B cell (primary cell): ENCODE measurements around the gene NGEF. TPM values are rescaled to one million over a fixed set of nuclear protein-coding genes. Genes with fewer than 3 reads are reported as not detected.

Source experiments
- ATAC-seq: fragments of 200-7000 bp; cut with Tn5 transposase; one replicate; pipeline ENCODE4 v1.10.0; 2021; ENCODE audit warnings: low read depth, mild to moderate bottlenecking, moderate number of reproducible peaks, moderate library complexity
- CTCF ChIA-PET: fragments of 350-600 bp; sonication (Branson Sonifier 250); formaldehyde crosslinking; loops from one replicate; lab custom pipeline; 2021; ENCODE audit warnings: antibody characterized with exemption, inconsistent platforms; lab: Charles Lee
- POLR2A ChIA-PET: fragments of 350-600 bp; sonication (Branson Sonifier 250); formaldehyde crosslinking; loops from one replicate; lab custom pipeline; 2021; ENCODE audit warnings: antibody characterized with exemption; lab: Charles Lee
- DNase-seq: peaks from one replicate; pipeline ENCODE4 v3.0.0; 2013
- H2AFZ ChIP-seq: 2 replicates; pipeline ENCODE4 v1.6.1; 2012; ENCODE audit warnings: mild to moderate bottlenecking, low read depth, low read length; ENCODE audit not compliant: insufficient read depth, poor library complexity, severe bottlenecking
- H3K27ac ChIP-seq, 2 donors: 1 replicate in 1 of 2; 2 replicates in 1 of 2; pipeline ENCODE4 v1.5.1; 2012 to 2013; ENCODE audit warnings: low read length in 2 of 2, mild to moderate bottlenecking in 2 of 2, moderate library complexity in 1 of 2
- H3K27me3 ChIP-seq, 4 experiments: fragments of 200-600 bp in 1 of 4; sonication (generic) in 1 of 4; replicated peaks in 1 of 4; 1 replicate in 2 of 4; 2 replicates in 2 of 4; pipeline versions ENCODE4 v1.6.1 to v1.7.0; 2013 to 2016; ENCODE audit warnings: low read length in 3 of 4, mild to moderate bottlenecking in 2 of 4, mixed read lengths in 1 of 4, moderate library complexity in 1 of 4; ENCODE audit not compliant: insufficient read depth in 4 of 4, control insufficient read depth in 3 of 4; ENCODE audit errors: control extremely low read depth in 1 of 4
- H3K36me3 ChIP-seq, 2 experiments: replicated peaks in 1 of 2; 1 replicate in 1 of 2; 2 replicates in 1 of 2; pipeline versions ENCODE4 v1.6.1 to v1.7.1; 2013; ENCODE audit warnings: low read length in 1 of 2; ENCODE audit not compliant: insufficient read depth in 2 of 2, control insufficient read depth in 1 of 2; ENCODE audit errors: control extremely low read depth in 1 of 2, extremely low read depth in 1 of 2
- H3K4me1 ChIP-seq, 2 donors: fragments of 200-600 bp in 1 of 2; sonication (generic) in 1 of 2; 1 replicate in 1 of 2; 2 replicates in 1 of 2; pipeline versions ENCODE4 v1.5.1 to v1.6.1; 2013 to 2017; ENCODE audit warnings: low read length in 2 of 2; ENCODE audit not compliant: control insufficient read depth in 2 of 2, insufficient read depth in 2 of 2
- H3K4me2 ChIP-seq: replicated peaks from 2 replicates; pipeline ENCODE3; 2012; ENCODE audit warnings: mild to moderate bottlenecking, low read depth, low read length; ENCODE audit not compliant: poor library complexity, severe bottlenecking
- H3K4me3 ChIP-seq, 5 experiments: fragments of 200-600 bp in 1 of 5; sonication (generic) in 1 of 5; 1 replicate in 3 of 5; 2 replicates in 2 of 5; pipeline versions ENCODE4 v1.5.1 to v1.7.0; 2011 to 2016; ENCODE audit warnings: low read length in 4 of 5, mild to moderate bottlenecking in 4 of 5, low read depth in 2 of 5, control low read depth in 1 of 5, moderate library complexity in 1 of 5; ENCODE audit not compliant: insufficient read depth in 1 of 5; ENCODE audit errors: control extremely low read depth in 1 of 5, extremely low read depth in 1 of 5
- H3K79me2 ChIP-seq: fragments of 200-600 bp; sonication (generic); one replicate; pipeline ENCODE4 v1.6.0; 2016; ENCODE audit warnings: low read length; ENCODE audit not compliant: control insufficient read depth, insufficient read depth
- H3K9ac ChIP-seq: fragments of 200-600 bp; sonication (generic); 2 replicates; pipeline ENCODE4 v1.6.1; 2017; ENCODE audit warnings: mild to moderate bottlenecking, low read length, moderate library complexity
- H3K9me3 ChIP-seq, 3 donors: one replicate each; pipeline versions ENCODE4 v1.6.1 to v1.7.1; 2013; ENCODE audit warnings: low read length in 2 of 3; ENCODE audit not compliant: control insufficient read depth in 2 of 3, insufficient read depth in 1 of 3; ENCODE audit errors: control extremely low read depth in 1 of 3
- H4K20me1 ChIP-seq: 2 replicates; pipeline ENCODE4 v1.6.0; 2012; ENCODE audit warnings: mild to moderate bottlenecking, low read length; ENCODE audit not compliant: insufficient read depth, control insufficient read depth, poor library complexity, severe bottlenecking
- H3K27ac Mint-ChIP-seq: one replicate; pipeline ENCODE4 v1.8.0; 2021; ENCODE audit warnings: mixed read lengths
- H3K27me3 Mint-ChIP-seq: one replicate; pipeline ENCODE4 v1.8.0; 2021; ENCODE audit warnings: mixed read lengths
- H3K4me1 Mint-ChIP-seq: one replicate; pipeline ENCODE4 v1.8.0; 2021; ENCODE audit warnings: mixed read lengths
- H3K4me3 Mint-ChIP-seq: one replicate; pipeline ENCODE4 v1.8.0; 2021; ENCODE audit warnings: mixed read lengths
- H3K9me3 Mint-ChIP-seq: one replicate; pipeline ENCODE4 v1.8.0; 2022; ENCODE audit warnings: mixed read lengths; ENCODE audit not compliant: insufficient read depth
- EZH2 ChIP-seq: IDR thresholded peaks from 2 replicates; pipeline ENCODE4 v1.6.1; 2012; ENCODE audit warnings: borderline replicate concordance, low read depth, mild to moderate bottlenecking, moderate library complexity, low read length; ENCODE audit not compliant: insufficient read depth, poor library complexity, severe bottlenecking
- whole genome bisulfite sequencing: methylation state at CpG from one replicate; pipeline ENCODE4 v1.1.5; 2013; ENCODE audit warnings: missing lambda C conversion rate; ENCODE audit not compliant: insufficient coverage; 5-methylcytosine and 5-hydroxymethylcytosine counted together
- intact Hi-C: fragments of 100-400 bp; cut with micrococcal nuclease; formaldehyde crosslinking; loops from one replicate; pipeline ENCODE4 v1.10.0; 2022
- polyA plus RNA-seq: library from polyadenylated mRNA; depleted of rRNA; stranded (reverse); fragments of >200 nt; gene quantifications from 2 replicates; pipeline ENCODE4 v1.2.3, GENCODE V29; 2012
- total RNA-seq, 2 donors: library from RNA; stranded (reverse); fragments of 120-200 nt in 1 of 2; gene quantifications; 1 replicate in 1 of 2; 2 replicates in 1 of 2; pipeline versions ENCODE4 v1.2.3 to v1.2.4, GENCODE V29; 2013 to 2022
- TF ChIP-seq, protein P1 (sequence below): fragments of 200-600 bp; IDR thresholded peaks from one replicate; pipeline ENCODE4 v1.8.0; 2022; ENCODE audit warnings: antibody characterized with exemption, mild to moderate bottlenecking

The NGEF gene
- total and polyA plus RNA-seq, 2 donors (not counting 1 experiment from before 2014, with no cell fraction given) = not detected

DNA sequence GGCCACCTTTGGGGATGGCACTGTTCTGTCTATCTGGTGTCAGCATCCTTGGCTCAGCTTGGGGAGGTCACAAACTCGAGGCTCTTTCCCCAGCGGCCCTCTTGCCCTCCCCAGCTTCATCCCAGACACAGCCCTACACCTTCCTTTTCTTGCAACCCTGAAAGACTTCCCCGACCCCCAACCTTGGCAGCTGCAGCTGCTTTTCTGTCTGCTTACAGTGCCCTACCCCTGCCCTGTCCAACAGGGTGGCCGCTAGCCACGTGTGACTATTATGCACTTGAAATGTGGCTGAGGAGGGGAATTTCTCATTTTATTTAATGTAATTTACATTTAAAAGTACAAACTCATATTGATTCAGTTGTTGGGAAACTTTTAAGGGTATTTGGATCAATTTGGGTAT lies 41.3 kb downstream of the NGEF start:
- Mint-ChIP-seq H3K27ac (no peak overlapping the region), H3K4me1 (no peaks in the 10 kb centered on the region), H3K27me3 (peaks cover 4% of the 10 kb centered on the region), H3K9me3 (peaks cover 2% of the 10 kb centered on the region), H3K4me3 (no peak overlapping the region)
- WGBS = 77% methylated on average over 3 of the region's 5 CpGs
- Histone ChIP-seq H3K27me3 (peaks cover 0 to 8% (median 0%) of the 10 kb centered on the region in 4 experiments), H3K79me2 (no peaks in the 10 kb centered on the region), H3K9me3 (peaks cover 0 to 13% (median 0%) of the 10 kb centered on the region in 3 donors), H3K36me3 (no peaks in the 10 kb centered on the region), H4K20me1 (no peaks in the 10 kb centered on the region), H3K27ac (no peak overlapping the region), H2AFZ (no peak overlapping the region), H3K4me1 (no peaks in the 10 kb centered on the region), H3K9ac (no peak overlapping the region), H3K4me3 (no peak overlapping the region), H3K4me2 (no peak overlapping the region)
- POLR2A ChIA-PET = no interaction called here
- ATAC-seq = no peak
- CTCF ChIA-PET = no interaction called here
- DNase-seq = no peak
- intact Hi-C loops = no loop called here
- TF ChIP-seq EZH2 = no peak
- TF ChIP-seq, protein P1, sequence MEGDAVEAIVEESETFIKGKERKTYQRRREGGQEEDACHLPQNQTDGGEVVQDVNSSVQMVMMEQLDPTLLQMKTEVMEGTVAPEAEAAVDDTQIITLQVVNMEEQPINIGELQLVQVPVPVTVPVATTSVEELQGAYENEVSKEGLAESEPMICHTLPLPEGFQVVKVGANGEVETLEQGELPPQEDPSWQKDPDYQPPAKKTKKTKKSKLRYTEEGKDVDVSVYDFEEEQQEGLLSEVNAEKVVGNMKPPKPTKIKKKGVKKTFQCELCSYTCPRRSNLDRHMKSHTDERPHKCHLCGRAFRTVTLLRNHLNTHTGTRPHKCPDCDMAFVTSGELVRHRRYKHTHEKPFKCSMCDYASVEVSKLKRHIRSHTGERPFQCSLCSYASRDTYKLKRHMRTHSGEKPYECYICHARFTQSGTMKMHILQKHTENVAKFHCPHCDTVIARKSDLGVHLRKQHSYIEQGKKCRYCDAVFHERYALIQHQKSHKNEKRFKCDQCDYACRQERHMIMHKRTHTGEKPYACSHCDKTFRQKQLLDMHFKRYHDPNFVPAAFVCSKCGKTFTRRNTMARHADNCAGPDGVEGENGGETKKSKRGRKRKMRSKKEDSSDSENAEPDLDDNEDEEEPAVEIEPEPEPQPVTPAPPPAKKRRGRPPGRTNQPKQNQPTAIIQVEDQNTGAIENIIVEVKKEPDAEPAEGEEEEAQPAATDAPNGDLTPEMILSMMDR = no peak

DNA sequence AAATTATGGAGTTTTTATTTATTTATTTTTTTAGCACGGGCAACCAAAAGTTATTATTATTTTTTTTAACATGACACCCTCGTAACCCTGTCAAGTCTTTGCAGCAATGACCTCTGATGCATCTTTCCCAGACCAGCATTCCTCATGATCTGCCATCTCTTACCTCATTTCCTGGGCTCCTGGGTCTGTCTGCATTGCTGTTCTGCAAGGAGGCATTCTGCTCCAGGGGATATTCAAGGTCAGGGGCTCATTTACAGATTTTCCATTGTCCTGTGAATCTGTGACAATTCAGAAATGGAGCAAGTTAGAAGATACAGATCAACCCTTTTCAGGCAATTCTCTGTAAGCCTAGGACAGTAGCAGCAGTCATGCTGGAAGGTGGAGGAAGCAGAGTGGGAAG lies 43.0 kb downstream of the NGEF start:
- ATAC-seq (no peak), DNase-seq (no peak)
- ChIA-PET POLR2A (no interaction called here), CTCF (no interaction called here)
- Histone ChIP-seq H3K9ac (no peak overlapping the region), H3K79me2 (no peaks in the 10 kb centered on the region), H3K27ac (no peak overlapping the region), H2AFZ (no peak overlapping the region), H3K9me3 (peaks cover 0 to 23% (median 4%) of the 10 kb centered on the region in 3 donors), H3K4me3 (no peak overlapping the region), H3K36me3 (no peaks in the 10 kb centered on the region), H4K20me1 (no peaks in the 10 kb centered on the region), H3K4me2 (no peak overlapping the region), H3K4me1 (no peaks in the 10 kb centered on the region), H3K27me3 (peaks cover 0 to 8% (median 0%) of the 10 kb centered on the region in 4 experiments)
- Mint-ChIP-seq H3K9me3 (peaks cover 4% of the 10 kb centered on the region), H3K27ac (no peak overlapping the region), H3K4me3 (no peak overlapping the region), H3K27me3 (peaks cover under 1% of the 10 kb centered on the region), H3K4me1 (no peaks in the 10 kb centered on the region)
- 86% methylated on average over 1 of the region's 2 CpGs for WGBS
- TF ChIP-seq, protein P1 = no peak
- no peak for TF ChIP-seq EZH2
- intact Hi-C loops = no loop called here
